Keratinocyte (primary cell): ENCODE data around the gene LDLRAP1. TPM values are rescaled to one million over a fixed set of nuclear protein-coding genes. Genes with fewer than 3 reads are reported as not detected.

Source experiments
- DNase-seq: peaks from one replicate; pipeline ENCODE4 v3.0.0-alpha.2; 2011; ENCODE audit warnings: low read depth, missing footprints, low spot score
- FAIRE-seq: peaks from 2 replicates; lab custom pipeline; 2011; peaks lifted over from hg19 to GRCh38; lab: Jason Lieb, UNC
- H2AFZ ChIP-seq: 2 replicates; pipeline ENCODE4 v1.6.0; 2012; ENCODE audit warnings: low read length, control low read depth, inconsistent platforms; ENCODE audit not compliant: control insufficient read depth
- H3K27ac ChIP-seq: 2 replicates; pipeline ENCODE4 v1.5.1; 2011; ENCODE audit warnings: low read length; ENCODE audit not compliant: control insufficient read depth, insufficient read depth
- H3K27me3 ChIP-seq: 3 replicates; pipeline ENCODE4 v1.6.0; 2011; ENCODE audit warnings: low read length; ENCODE audit not compliant: control insufficient read depth, insufficient read depth; ENCODE audit errors: extremely low read depth
- H3K36me3 ChIP-seq, 2 experiments: 2 replicates in 1 of 2; 3 replicates in 1 of 2; pipeline ENCODE4 v1.5.1; 2011; ENCODE audit warnings: low read length in 2 of 2, mild to moderate bottlenecking in 1 of 2; ENCODE audit not compliant: control insufficient read depth in 2 of 2, insufficient read depth in 2 of 2; ENCODE audit errors: extremely low read depth in 1 of 2
- H3K4me1 ChIP-seq: 3 replicates; pipeline ENCODE4 v1.5.1; 2011; ENCODE audit warnings: low read length; ENCODE audit not compliant: control insufficient read depth, insufficient read depth; ENCODE audit errors: extremely low read depth
- H3K4me2 ChIP-seq: 3 replicates; pipeline ENCODE4 v1.6.0; 2011; ENCODE audit warnings: low read depth, low read length; ENCODE audit not compliant: control insufficient read depth, insufficient read depth; ENCODE audit errors: extremely low read depth
- H3K4me3 ChIP-seq, 3 experiments: fragments of 200-600 bp in 1 of 3; sonication (generic) in 1 of 3; 2 replicates in 2 of 3; 3 replicates in 1 of 3; pipeline ENCODE4 v1.5.1; 2011 to 2016; ENCODE audit warnings: low read length in 3 of 3, mild to moderate bottlenecking in 3 of 3, control low read depth in 2 of 3, inconsistent platforms in 1 of 3, low read depth in 1 of 3, mixed read lengths in 1 of 3, mixed run types in 1 of 3, moderate library complexity in 1 of 3; ENCODE audit not compliant: control insufficient read depth in 2 of 3, insufficient read depth in 2 of 3; ENCODE audit errors: extremely low read depth in 1 of 3
- H3K79me2 ChIP-seq: 2 replicates; pipeline ENCODE4 v1.6.0; 2012; ENCODE audit warnings: low read length; ENCODE audit not compliant: control insufficient read depth, insufficient read depth
- H3K9ac ChIP-seq: 3 replicates; pipeline ENCODE4 v1.6.0; 2011; ENCODE audit warnings: low read length; ENCODE audit not compliant: control insufficient read depth, insufficient read depth; ENCODE audit errors: extremely low read depth
- H3K9me1 ChIP-seq: 3 replicates; pipeline ENCODE4 v1.6.0; 2011; ENCODE audit warnings: low read length; ENCODE audit not compliant: control insufficient read depth, insufficient read depth; ENCODE audit errors: extremely low read depth
- H3K9me3 ChIP-seq: 2 replicates; pipeline ENCODE4 v1.5.1; 2012; ENCODE audit warnings: low read depth, low read length; ENCODE audit not compliant: control insufficient read depth
- H4K20me1 ChIP-seq: 3 replicates; pipeline ENCODE4 v1.6.0; 2011; ENCODE audit warnings: low read length; ENCODE audit not compliant: control insufficient read depth, insufficient read depth; ENCODE audit errors: extremely low read depth
- EZH2 ChIP-seq: IDR thresholded peaks from one replicate; pipeline ENCODE4 v1.6.1; 2012; ENCODE audit warnings: inconsistent platforms, mild to moderate bottlenecking, low read length, moderate library complexity
- dilution Hi-C: fragments of 300-500 bp; cut with MboI; formaldehyde crosslinking; loops from one replicate; pipeline ENCODE4 v1.7.0; 2020; ENCODE audit warnings: low sequenced_read_pairs; ENCODE audit not compliant: extremely low pct_ligation_motif_present
- polyA plus RNA-seq, 5 experiments: library from polyadenylated mRNA; depleted of rRNA in 3 of 5; stranded (reverse) in 3 of 5; stranded (forward) in 1 of 5; unstranded in 1 of 5; fragments of >200 nt; gene quantifications; 1 replicate in 1 of 5; 2 replicates in 3 of 5; 3 replicates in 1 of 5; pipeline versions ENCODE4 v1.2.1 to v1.2.3, GENCODE V29; 2011 to 2012; ENCODE audit warnings: missing spikeins in 2 of 5, low read depth in 1 of 5, low replicate concordance in 1 of 5
- TF ChIP-seq, protein P1 (sequence below), 3 experiments: IDR thresholded peaks in 1 of 3; conservative IDR thresholded peaks in 1 of 3; optimal IDR thresholded peaks in 1 of 3; 2 replicates in 2 of 3; 3 replicates in 1 of 3; pipeline versions ENCODE3 to v1.5.1; 2011; ENCODE audit warnings: low read length in 3 of 3, mild to moderate bottlenecking in 3 of 3, moderate library complexity in 2 of 3, control low read depth in 1 of 3, inconsistent platforms in 1 of 3; ENCODE audit not compliant: insufficient read depth in 2 of 3; ENCODE audit errors: extremely low read depth in 1 of 3

The LDLRAP1 gene
- polyA plus RNA-seq, 1 donor (not counting 4 experiments of a cell fraction or from before 2014, with no cell fraction given), result 22.3 TPM

DNA sequence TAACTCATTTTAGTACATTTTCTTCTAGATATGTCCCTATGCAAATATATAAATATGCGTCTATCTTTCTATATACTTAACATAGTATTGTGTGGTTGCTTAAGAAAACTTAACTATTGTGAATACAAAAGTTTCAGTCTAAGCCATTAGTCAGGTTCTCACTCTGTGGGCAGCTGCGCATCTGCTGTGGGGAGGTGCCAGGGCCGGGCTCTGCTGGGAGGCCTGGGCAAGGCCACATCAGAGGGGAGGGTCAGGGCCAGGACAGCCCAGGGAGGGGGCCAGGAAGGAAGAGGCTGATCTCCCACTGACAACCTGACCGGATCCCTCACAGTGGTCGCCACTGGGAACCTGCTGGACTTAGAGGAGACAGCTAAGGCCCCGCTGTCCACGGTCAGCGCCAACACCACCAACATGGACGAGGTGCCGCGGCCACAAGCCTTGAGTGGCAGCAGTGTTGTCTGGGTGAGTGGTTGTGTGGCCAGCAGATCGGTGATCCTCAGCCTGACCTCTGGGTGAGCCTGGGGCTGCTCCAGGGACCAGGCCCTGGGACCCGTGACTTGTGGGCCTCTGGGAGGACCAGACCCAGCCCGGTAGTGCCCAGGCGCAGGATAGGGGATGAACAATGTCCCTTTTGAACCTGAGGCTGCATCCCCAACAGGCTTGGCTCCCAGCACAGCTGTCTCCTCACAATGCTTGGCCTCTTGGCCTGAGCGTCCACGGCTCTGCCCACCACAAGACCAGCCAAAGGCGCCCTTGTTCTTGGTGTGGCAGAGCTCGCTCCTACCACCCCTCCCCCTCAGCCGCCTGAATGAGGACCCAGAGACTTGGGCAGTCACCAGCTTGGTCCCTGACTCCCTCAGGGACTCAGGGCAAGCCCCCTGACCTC is 20.2 kb downstream of the LDLRAP1 start:
- Histone ChIP-seq H3K79me2 (no peaks in the 10 kb centered on the region), H3K4me1 (peaks cover 56% of the 10 kb centered on the region), H3K9me1 (no peaks in the 10 kb centered on the region), H3K4me3 (no peak overlapping the region), H3K27me3 (no peaks in the 10 kb centered on the region), H3K4me2 (no peak overlapping the region), H3K27ac (no peak overlapping the region), H3K9me3 (no peaks in the 10 kb centered on the region), H4K20me1 (no peaks in the 10 kb centered on the region), H3K9ac (no peak overlapping the region), H2AFZ (no peak overlapping the region), H3K36me3 (peaks cover 13 to 24% of the 10 kb centered on the region in 2 experiments)
- dilution Hi-C loops, result no loop called here
- TF ChIP-seq, protein P1, sequence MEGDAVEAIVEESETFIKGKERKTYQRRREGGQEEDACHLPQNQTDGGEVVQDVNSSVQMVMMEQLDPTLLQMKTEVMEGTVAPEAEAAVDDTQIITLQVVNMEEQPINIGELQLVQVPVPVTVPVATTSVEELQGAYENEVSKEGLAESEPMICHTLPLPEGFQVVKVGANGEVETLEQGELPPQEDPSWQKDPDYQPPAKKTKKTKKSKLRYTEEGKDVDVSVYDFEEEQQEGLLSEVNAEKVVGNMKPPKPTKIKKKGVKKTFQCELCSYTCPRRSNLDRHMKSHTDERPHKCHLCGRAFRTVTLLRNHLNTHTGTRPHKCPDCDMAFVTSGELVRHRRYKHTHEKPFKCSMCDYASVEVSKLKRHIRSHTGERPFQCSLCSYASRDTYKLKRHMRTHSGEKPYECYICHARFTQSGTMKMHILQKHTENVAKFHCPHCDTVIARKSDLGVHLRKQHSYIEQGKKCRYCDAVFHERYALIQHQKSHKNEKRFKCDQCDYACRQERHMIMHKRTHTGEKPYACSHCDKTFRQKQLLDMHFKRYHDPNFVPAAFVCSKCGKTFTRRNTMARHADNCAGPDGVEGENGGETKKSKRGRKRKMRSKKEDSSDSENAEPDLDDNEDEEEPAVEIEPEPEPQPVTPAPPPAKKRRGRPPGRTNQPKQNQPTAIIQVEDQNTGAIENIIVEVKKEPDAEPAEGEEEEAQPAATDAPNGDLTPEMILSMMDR (optimal IDR thresholded peaks at IDR 0.05 in 1 of 3, IDR thresholded peaks at IDR 0.05 in 1 of 3, conservative IDR thresholded peaks at IDR 0.05 in 1 of 3; ENCODE audit: extremely low read depth in 1 of 3, insufficient read depth in 2 of 3, low read length in 3 of 3), result no peak
- no peak for TF ChIP-seq EZH2
- DNase-seq, result no peak
- no peak for FAIRE-seq

DNA sequence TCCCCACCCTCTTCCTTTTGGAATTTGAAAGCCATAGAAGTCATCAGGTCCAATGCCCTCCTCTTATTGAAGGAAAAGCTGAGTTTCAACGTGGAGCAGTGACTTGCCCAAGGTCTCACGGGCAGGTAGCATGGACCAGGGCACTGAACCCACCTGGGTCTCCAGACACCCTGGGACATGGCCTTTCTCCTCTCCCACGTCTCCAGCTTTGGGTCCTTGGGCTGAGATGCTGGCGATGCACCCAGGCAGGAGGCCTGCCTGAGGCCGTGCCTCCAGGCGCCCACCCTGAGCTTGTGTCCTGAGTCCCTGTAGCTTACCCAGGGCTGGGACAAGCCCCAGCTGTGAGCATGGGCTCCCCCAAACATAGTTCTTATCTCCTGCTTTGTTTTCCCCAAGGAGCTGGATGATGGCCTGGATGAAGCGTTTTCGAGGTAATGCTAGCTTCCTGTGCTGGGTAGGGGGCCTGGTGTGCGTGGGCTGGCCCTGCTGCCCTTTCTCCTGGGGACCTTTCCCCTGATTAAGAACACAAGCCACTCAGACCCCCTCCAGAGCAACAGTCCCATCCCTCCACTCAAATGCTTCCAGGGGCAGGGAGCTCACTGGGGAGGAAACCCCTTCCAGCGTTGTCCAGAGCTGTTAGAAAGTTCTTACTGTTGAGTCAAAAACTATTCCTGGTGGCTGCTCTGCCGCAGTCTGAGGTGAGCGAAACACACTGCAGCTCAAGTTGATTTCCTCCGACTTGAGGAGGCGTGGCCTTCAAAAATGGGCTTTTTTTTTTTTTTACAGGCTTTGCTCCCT is 21.6 kb downstream of the LDLRAP1 start:
- no peaks in the 10 kb centered on the region for H4K20me1 ChIP-seq
- H3K27ac ChIP-seq, result no peak overlapping the region
- no peak overlapping the region for H3K4me3 ChIP-seq
- no peak overlapping the region for H3K9ac ChIP-seq
- no peaks in the 10 kb centered on the region for H3K9me3 ChIP-seq
- dilution Hi-C loops, result no loop called here
- no peaks in the 10 kb centered on the region for H3K79me2 ChIP-seq
- peaks cover 68% of the 10 kb centered on the region for H3K4me1 ChIP-seq
- H3K4me2 ChIP-seq, result no peak overlapping the region
- H3K36me3 ChIP-seq, result peaks cover 10 to 19% of the 10 kb centered on the region in 2 experiments
- FAIRE-seq (no peak), DNase-seq (no peak)
- TF ChIP-seq EZH2, result no peak
- no peaks in the 10 kb centered on the region for H3K9me1 ChIP-seq
- H2AFZ ChIP-seq, result no peak overlapping the region
- H3K27me3 ChIP-seq, result no peaks in the 10 kb centered on the region
